ENCODE data around the gene FZD10. TPM values are rescaled to one million over a fixed set of nuclear protein-coding genes. Genes with fewer than 3 reads are reported as not detected.

FZD10 gene
- total and polyA plus RNA-seq, 2 experiments from 2014 or later = 0.35 to 1.7 TPM

DNA sequence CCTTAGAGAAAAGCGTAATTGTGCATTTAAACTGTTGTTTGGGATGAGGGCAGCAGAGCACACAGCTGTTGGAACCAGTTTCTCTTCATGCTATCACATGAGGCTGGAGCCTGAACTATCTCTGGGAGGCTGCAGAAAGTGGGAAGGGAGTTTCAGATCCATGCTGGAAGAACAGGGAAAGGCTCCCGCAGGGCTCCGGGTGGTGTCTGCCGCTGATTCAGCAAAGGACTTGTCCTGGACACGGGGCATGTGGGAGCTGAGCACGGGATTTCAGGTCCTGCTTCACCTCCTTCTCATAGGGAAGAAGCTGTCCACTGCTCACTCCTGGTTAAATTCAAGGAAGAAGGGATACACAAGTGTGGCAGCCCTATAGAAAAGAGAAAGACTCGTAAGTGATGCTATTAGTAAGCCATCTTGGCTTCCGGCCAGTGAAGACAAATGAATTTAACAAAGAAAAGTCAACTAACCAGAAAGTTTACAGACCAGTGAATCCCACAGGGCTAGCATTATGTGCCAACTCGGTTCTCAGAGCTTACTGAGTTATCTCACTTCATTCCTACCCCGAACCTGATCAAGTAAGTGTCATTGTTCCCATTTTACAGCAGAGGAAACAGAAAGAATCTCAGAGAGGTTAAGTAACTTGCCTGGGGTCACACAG is 6.7 kb upstream of the FZD10 start:
- no peaks in the 10 kb centered on the region for H3K4me1 ChIP-seq (ENCODE audit: insufficient read depth)
- no peaks in the 10 kb centered on the region for H3K36me3 ChIP-seq (replicated peaks; ENCODE audit: insufficient read depth, low read depth)
- 78% methylated on average over 10 of the region's 10 CpGs for WGBS (ENCODE audit: low lambda C conversion rate, missing lambda C conversion rate)
- no peak for DNase-seq (ENCODE audit: low spot score)
- no peaks in the 10 kb centered on the region for H3K9me3 ChIP-seq (ENCODE audit: low read depth)
- no peaks in the 10 kb centered on the region for H3K79me2 ChIP-seq
- H2AFZ ChIP-seq = no peak overlapping the region
- no peak overlapping the region for H3K4me3 ChIP-seq
- H3K9me2 ChIP-seq (replicated peaks; ENCODE audit: insufficient read depth) = no peaks in the 10 kb centered on the region
- H4K20me1 ChIP-seq (ENCODE audit: insufficient read depth, poor library complexity, severe bottlenecking) = no peaks in the 10 kb centered on the region
- no peak overlapping the region for H3K27ac ChIP-seq
- no peak overlapping the region for H3K4me2 ChIP-seq
- TF ChIP-seq, protein P1, sequence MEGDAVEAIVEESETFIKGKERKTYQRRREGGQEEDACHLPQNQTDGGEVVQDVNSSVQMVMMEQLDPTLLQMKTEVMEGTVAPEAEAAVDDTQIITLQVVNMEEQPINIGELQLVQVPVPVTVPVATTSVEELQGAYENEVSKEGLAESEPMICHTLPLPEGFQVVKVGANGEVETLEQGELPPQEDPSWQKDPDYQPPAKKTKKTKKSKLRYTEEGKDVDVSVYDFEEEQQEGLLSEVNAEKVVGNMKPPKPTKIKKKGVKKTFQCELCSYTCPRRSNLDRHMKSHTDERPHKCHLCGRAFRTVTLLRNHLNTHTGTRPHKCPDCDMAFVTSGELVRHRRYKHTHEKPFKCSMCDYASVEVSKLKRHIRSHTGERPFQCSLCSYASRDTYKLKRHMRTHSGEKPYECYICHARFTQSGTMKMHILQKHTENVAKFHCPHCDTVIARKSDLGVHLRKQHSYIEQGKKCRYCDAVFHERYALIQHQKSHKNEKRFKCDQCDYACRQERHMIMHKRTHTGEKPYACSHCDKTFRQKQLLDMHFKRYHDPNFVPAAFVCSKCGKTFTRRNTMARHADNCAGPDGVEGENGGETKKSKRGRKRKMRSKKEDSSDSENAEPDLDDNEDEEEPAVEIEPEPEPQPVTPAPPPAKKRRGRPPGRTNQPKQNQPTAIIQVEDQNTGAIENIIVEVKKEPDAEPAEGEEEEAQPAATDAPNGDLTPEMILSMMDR (IDR thresholded peaks at IDR 0.05; ENCODE audit: poor library complexity) = no peak
- TF ChIP-seq EZH2 (IDR thresholded peaks at IDR 0.05; ENCODE audit: borderline replicate concordance) (no peak), EZH2phosphoT487 (IDR thresholded peaks at IDR 0.05; ENCODE audit: low read depth, severe bottlenecking, unreplicated experiment) (no peak)
- peaks cover 51% of the 10 kb centered on the region for H3K27me3 ChIP-seq

DNA sequence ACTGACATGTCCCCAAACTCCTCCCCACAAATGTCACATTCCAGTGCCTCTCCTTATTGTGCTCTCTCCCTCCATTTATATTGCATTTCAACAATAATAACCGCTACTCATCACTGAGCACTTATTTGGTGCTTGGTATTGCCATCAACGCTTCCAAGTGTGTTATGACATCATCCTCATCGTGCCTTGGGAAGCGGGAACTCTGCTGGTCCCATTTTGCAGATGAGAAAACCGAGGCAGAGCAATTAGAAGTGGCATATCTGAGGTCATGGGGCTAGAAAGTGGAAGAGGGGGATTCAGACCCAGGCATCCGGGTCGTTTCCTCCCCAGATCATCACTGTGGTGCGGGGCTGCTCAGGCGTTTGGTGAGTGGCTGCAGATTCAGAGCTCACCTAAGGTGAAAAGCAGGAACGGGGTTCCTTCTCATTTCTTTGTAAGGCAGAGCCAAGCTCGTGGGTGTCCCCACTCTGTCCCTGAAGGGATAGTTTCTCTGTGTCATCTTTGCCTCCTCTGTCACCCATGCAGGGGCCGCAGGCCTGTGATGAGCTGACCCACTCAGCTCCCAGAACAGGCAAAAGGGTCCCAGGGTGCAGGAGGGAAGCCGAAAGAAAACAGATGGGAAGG is 5.5 kb upstream of the FZD10 start:
- Histone ChIP-seq H3K9me2 (replicated peaks; ENCODE audit: insufficient read depth) (no peaks in the 10 kb centered on the region), H3K27ac (no peak overlapping the region), H4K20me1 (ENCODE audit: insufficient read depth, poor library complexity, severe bottlenecking) (no peaks in the 10 kb centered on the region), H3K79me2 (no peaks in the 10 kb centered on the region), H3K27me3 (peaks cover 64% of the 10 kb centered on the region), H3K4me2 (no peak overlapping the region), H2AFZ (no peak overlapping the region), H3K4me3 (no peak overlapping the region), H3K9me3 (ENCODE audit: low read depth) (no peaks in the 10 kb centered on the region), H3K36me3 (replicated peaks; ENCODE audit: insufficient read depth, low read depth) (no peaks in the 10 kb centered on the region), H3K4me1 (ENCODE audit: insufficient read depth) (no peaks in the 10 kb centered on the region)
- TF ChIP-seq EZH2phosphoT487 (IDR thresholded peaks at IDR 0.05; ENCODE audit: low read depth, severe bottlenecking, unreplicated experiment) (no peak), EZH2 (IDR thresholded peaks at IDR 0.05; ENCODE audit: borderline replicate concordance) (no peak)
- TF ChIP-seq, protein P1 (IDR thresholded peaks at IDR 0.05; ENCODE audit: poor library complexity) = no peak
- no peak for DNase-seq (ENCODE audit: low spot score)
- WGBS (ENCODE audit: low lambda C conversion rate, missing lambda C conversion rate) = 84% methylated on average over 13 of the region's 13 CpGs

DNA sequence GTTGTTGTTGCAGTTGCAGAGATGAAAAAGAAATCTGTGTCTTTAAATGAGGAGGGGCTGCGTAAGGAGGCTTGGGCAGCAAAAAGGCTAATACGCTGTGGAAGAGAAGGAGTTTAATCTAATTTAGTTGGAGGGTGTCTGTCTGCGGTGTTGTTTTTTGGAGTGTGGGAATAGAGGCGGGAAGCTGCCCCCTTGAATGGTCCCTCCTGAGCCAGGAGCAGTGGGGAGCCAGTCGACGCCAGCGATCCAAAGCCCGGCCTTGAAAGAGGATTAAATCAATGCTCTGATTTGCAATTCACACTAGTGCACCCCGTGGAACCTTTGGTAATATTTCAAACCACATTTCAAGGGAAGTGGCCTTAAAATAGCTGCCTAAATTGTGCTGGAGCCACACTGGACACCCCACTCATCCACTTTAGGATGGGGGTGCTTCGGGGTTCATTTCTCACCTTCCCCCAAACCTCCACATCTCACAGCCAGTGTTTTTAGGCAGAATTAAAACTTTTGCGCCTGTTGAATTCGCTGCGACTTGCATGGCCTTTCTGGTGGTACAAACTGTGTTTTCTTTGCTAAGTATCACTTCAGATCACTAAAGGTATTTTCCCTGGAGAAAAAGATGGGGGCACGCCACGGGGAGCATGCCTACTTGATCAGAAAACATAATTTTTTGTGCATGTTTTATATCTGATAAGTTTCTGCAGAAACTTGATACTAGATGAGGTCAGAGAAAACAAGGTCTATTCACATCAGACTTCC is 4.1 kb upstream of the FZD10 start:
- Histone ChIP-seq H3K9me2 (replicated peaks; ENCODE audit: insufficient read depth) (no peaks in the 10 kb centered on the region), H2AFZ (no peak overlapping the region), H3K79me2 (no peaks in the 10 kb centered on the region), H3K4me2 (no peak overlapping the region), H3K4me1 (ENCODE audit: insufficient read depth) (no peaks in the 10 kb centered on the region), H4K20me1 (ENCODE audit: insufficient read depth, poor library complexity, severe bottlenecking) (no peaks in the 10 kb centered on the region), H3K9me3 (ENCODE audit: low read depth) (no peaks in the 10 kb centered on the region), H3K4me3 (no peak overlapping the region), H3K27me3 (peaks cover 74% of the 10 kb centered on the region), H3K36me3 (replicated peaks; ENCODE audit: insufficient read depth, low read depth) (no peaks in the 10 kb centered on the region), H3K27ac (no peak overlapping the region)
- TF ChIP-seq EZH2 (IDR thresholded peaks at IDR 0.05; ENCODE audit: borderline replicate concordance) (no peak), EZH2phosphoT487 (IDR thresholded peaks at IDR 0.05; ENCODE audit: low read depth, severe bottlenecking, unreplicated experiment) (no peak)
- TF ChIP-seq, protein P1 (IDR thresholded peaks at IDR 0.05; ENCODE audit: poor library complexity) = no peak
- DNase-seq (ENCODE audit: low spot score) = no peak
- 17% methylated on average over 15 of the region's 15 CpGs for WGBS (ENCODE audit: low lambda C conversion rate, missing lambda C conversion rate)
